GM21737 (cell line): ENCODE data around the gene NCKIPSD.

Experiments
- ATAC-seq: cut with Tn5 transposase; IDR thresholded peaks from one replicate; pipeline ENCODE4 v1.9.1; 2021; ENCODE audit warnings: mild to moderate bottlenecking, moderate library complexity; ENCODE audit not compliant: unreplicated experiment

The NCKIPSD gene

DNA sequence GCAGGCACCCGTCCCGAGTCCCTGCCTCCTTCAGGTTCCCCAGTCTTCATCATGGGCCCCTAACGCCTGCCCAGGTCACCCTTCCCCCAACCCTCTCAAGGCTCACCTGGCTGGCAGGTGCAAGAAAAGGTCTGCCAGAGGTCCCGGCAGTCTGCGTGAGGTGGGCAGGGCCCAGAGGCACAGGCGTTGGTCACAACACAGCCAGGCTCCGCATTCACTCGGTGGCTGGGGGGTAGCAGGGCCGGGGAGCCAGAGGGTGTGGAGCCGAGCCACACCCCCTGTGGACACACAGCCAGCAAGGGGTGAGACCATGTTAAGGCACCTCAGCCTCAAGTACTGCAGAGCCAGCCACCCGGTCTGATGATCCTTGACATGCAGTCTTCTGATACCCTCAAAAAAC lies 33.9 kb downstream of the NCKIPSD start:
- ATAC-seq, result no peak

DNA sequence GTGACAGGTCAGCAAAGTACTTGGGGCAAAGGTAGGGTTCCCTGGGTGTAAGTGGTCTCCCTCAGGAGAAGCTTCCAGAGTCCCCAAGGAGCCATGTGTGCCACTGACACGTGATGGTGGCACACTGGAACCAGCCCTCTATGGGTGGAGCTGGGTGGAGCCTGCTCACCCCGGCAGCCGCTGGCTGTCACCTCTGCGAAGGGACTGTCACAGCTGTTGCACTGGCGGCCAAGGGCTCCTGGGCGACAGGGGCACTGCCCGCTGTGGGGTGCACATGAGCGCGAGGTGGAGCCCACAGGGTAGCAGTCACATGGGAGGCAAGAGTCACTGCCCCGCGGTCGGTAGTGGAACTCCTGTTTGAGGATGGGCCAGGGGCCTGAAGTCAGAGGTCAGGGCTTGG lies 35.0 kb downstream of the NCKIPSD start:
- ATAC-seq, result no peak

DNA sequence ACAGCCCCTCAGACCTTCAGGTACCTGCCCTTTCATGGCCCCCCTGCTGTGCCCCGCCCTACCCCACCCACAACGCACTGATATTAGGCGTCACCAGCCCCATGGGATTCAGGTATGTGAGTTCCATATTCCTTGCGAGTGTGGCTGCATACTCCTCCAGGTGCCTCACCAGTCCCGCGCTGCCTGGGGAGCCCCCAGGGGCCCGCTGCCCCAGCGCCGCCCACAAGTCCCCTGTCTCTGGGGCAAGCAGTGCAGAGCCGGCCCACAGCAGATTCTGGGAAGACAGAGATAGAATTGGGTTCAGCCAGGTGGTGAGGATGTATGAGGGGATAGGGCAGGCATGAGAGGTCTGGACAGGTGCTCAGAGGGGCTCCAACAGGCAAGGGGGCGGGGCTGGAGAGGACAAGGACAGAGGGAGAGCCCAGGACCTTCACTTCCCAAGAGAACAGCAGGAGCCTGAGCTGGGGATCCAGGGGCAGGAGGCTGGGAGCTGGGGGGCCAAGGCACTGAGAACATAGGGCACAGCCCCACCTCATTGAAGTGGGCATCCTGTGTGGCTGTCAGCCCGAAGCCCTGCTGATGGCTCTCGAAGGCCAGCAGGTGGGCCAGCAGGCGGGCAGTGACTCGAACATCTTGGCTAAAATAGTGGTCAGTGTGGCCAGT lies 37.4 kb downstream of the NCKIPSD start:
- no peak for ATAC-seq

DNA sequence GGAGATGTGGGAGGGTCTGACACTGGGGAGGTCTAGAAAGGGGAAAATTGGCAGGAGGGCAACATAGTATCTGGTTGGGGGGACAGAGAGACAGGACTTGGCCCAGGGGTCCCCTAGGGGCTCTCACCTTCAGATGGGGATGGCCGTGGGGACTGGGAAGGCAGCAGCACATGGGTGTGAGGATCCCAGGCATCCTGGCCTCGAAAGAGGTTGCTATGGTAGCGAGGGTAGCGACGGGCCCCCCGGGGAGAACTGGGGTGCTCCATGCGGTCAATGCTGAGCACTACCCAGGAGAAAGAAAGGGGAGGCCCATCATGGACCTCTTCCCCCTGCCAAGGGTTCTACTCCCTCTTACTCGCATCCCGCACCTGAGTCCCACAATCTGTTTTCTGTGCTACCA lies 38.0 kb downstream of the NCKIPSD start:
- ATAC-seq, result no peak

DNA sequence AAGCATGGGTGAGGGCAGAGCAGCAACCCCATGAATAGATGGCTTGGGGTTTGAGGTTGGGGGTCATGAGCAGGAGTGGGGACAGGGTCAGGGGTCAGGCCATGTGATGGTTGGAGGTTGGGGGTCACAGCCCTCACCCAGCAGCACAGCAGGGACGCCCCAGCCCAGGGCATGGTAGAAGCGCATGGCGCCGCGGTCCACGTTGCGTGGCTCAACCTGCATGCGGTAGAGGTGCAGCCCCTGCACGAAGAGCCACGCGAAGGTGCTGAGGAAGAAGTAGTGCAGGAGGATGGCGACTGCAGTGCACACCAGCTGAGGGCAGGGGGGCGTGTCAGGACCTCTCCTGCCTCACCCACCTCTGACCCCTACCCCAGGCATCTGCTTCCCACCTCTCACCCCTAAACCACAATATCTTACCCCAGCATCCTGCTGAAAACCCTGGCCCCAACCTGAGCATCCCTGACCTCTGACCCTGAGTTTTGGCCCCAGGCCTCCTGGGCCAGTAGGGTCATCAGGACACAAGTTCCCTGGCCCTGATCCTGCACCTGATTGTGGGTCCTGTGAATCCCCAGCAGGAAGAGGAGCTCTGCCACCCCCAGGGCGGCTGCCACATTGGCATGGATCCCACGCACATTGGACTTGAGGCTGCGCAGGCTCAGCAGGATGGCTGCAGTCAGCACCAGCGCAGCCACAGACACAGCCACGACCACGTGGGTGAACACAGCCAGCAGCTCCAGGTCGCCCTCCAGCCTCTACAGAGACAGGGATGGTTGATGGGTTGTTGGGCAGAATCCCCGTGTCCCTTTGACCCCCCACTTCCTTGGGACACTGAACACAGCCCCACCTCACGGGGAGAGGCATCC lies 40.6 kb downstream of the NCKIPSD start:
- no peak for ATAC-seq

DNA sequence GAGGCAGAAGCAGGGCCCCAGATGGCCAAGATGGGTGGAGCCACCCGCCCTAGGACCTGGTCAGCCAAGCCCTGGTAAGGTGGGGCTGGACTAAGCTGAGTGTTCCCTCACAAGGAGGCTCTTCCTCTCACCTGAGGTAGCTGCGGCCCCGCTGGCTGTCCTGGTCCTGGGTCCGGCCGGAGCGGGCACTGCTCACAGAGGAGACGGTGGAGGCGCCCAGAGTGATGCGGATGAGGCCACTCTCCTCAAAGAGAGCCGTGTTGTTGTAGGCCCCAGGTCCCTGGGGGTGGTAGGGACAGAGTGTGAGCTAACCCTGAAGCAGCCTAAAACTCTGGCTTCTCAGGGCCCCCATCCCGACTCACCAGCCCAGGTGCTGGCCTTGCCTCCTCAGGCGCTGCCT lies 43.1 kb downstream of the NCKIPSD start:
- no peak for ATAC-seq

DNA sequence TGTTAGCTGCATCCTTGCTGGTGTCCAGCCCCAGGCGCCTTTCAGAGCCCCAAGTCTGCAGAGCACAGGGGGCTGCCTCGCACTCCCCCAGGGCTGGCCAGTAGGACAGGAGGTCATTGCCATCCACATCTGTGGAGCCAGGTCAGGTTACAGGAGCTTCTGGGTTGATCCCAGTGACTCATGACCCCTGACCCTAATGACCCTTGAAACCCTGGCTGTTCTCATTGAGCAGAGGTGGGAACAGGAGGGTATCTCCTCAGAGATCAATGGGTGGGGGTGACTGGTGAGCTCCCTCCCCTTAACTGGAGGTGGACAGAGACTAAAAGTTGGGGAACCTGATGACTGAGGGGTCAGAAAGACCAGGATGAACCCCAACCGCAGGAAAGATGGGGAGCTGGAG lies 44.3 kb downstream of the NCKIPSD start:
- ATAC-seq, result no peak

DNA sequence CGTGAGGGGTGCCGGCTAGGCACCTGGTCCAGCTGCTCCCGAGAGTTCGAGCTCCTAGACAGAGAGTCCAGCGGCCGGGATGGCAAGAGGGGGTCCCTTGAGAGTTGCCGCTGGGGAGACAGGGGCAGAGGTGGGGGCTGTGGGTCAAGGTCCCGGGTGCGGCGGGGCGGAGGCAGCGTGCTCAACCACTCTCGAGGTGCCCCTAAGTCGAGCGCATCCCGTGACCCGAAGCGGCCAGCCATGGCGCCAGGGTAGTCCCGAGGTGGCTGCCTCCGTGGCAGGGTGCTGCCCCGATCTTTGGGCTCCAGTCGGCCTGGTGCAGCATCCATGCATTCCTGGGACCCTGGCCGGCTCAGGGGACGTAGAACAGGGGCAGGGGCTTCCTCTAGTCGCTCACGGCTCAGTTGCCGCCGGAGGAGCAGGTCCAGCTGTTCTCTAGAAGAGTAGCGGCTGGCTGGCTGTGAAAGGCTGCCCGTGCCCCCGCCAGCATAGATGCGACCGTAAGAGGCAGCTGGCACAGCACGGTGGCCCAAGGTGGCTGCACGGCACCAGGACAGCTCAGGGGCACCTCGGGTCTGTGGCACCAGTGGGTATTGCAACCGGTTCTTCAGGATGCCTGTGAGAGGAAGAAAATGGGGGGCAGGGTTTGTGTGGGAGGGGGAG lies 45.6 kb downstream of the NCKIPSD start:
- no peak for ATAC-seq

DNA sequence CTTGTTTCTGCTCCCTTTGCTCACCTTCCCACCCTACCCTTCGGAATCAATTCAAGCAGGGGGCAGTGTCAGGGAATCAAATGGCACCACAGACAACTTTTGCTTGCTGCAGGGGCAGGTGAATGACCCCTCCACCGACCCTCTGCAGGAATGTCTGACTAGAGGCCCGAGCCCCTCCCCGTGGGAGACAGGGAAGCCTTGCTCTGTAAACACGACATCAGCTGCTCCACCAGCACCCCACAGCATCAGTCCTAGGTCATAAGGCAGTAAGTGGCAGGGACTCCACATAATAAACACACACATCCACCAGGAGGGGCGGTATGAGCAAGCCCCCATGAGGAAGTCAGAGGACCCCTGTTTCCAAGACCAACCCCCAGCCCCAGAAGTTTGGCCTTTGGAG lies 48.4 kb downstream of the NCKIPSD start:
- no peak for ATAC-seq

DNA sequence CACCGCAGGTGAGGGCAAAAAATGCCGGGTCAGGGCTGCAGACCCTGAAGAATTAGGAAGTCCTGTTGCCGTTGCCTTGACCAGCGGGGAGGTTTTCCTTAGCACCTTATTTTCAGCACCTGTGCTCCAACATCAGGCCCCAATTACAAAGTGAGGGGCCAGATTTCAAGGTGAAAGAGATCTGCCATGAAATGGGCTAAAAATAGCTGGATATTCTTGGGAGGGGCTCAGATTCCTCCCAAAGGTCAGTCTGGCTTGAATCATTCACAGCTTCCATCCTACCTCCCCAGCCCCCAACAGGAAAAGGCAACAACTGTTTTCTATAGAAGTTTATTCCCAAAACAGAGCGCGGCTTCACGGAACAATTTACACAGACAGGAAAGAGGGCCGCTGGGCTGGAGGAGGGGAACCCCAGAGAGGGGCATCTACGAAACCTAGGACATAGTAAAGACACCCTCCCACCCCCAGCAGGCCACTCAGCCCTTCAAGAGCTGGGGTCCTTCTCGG lies 49.5 kb downstream of the NCKIPSD start:
- no peak for ATAC-seq

DNA sequence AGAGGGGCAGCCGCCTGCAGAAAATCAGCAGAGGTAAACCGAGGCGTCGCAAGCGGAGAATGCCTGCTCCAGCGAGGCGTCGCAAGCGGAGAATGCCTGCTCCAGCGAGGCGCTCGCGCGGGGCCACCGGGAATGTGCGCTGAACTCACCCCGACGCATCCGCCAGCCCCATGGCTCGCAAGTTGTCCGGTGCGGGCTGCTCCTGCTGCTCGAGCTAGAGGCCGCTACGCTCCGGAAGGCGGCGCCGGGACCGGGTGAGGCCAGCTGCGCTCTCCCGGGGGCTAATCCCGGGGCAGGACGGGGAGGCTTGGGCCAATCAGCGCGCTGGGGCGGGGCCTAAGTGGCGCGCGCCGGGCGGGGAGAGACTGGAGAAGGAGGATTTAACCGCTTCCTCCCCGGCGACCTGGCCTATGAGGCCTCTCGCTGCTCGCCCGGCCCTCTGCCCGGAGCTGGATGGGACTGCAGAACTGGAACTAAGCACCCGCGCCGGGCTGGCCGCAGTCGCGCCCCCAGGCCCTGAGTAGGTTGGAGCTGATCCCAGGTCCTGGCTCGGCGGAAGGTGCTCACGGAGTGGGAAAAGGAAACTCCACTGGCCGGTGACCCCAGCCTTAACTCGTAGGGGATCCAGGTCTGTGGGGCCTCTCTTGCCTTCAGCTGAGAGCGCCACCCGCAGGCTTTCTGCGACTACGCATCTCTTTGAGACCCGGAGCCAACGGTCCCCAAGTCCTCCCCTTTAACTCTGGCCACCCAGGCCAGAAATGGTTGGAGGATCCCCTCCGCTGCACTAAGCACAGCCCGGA lies 50.3 kb downstream of the NCKIPSD start, which contains the start of gene SLC26A6:
Gene SLC26A6, minus strand, starts transcription at position 240 of the 800 bp plus-strand sequence. Its CDS starts 68 bp downstream, at position 172.
- peak; percentile 87 for ATAC-seq

DNA sequence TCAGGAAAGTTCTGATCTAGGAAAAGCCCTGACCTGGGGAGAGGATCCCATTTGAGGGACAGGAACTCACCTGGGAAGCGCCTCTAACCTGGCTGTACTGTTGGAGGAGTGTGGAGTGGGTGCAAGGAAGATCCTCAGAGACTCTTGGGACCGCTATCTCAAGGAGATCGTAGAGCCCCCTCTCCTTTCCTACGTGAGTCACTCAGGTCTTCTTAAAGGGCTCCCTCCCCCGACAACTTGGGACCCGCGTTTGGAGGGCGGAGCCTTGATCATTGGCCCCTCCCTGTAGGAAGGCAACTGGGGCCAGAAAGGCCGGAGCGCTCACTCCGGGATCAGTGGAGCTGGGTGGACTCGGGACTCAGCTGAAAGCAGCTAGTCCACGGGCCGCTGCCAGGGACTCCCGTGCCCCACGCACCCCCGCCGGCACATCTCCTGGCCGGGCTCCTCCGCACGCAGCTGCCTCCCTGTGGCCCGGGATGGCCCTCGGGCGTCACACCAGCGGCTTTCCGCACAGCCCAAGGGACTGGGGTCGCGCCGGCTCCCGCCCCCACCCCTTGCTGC lies 51.0 kb downstream of the NCKIPSD start:
- ATAC-seq, result peak; percentile 9

DNA sequence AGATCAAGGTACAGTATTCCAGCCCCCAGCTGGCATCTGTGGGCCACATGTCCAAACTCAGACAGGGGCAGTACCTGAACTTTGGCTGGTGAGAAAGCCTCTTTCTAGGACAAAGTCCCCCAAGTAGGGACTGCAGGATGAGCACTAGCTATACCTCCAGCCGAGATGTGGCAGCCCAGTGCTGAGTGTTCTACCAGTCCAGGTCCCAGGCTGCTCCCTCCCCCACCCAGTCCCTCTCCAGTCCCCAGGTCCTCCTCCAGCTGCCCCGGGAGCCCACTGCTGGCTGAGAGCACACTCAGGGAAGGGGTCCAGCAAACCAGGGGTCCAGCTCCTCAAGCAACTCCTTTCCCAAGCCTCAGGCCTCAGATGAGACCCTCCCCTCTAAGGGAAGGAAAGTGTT lies 52.0 kb downstream of the NCKIPSD start:
- ATAC-seq, result no peak

DNA sequence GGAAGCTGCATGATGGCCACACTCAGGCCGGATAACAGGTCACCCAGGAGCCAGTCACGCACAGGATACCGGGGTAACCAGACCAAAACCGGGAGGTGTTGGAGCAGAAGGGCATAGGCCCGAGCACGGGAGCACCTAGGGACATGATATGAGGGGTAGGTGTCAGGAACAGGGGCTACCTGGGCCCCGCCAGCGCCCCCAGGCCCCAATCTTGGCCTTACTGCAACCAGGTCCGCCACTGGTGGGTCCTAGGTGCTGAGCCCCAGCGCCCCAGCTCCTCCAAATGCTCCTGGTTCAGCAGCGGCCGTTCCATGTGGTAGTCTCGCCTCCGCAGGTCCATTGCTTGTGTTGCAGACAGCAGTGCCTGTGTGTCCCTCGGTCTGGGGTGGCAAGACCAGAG lies 52.5 kb downstream of the NCKIPSD start:
- no peak for ATAC-seq

DNA sequence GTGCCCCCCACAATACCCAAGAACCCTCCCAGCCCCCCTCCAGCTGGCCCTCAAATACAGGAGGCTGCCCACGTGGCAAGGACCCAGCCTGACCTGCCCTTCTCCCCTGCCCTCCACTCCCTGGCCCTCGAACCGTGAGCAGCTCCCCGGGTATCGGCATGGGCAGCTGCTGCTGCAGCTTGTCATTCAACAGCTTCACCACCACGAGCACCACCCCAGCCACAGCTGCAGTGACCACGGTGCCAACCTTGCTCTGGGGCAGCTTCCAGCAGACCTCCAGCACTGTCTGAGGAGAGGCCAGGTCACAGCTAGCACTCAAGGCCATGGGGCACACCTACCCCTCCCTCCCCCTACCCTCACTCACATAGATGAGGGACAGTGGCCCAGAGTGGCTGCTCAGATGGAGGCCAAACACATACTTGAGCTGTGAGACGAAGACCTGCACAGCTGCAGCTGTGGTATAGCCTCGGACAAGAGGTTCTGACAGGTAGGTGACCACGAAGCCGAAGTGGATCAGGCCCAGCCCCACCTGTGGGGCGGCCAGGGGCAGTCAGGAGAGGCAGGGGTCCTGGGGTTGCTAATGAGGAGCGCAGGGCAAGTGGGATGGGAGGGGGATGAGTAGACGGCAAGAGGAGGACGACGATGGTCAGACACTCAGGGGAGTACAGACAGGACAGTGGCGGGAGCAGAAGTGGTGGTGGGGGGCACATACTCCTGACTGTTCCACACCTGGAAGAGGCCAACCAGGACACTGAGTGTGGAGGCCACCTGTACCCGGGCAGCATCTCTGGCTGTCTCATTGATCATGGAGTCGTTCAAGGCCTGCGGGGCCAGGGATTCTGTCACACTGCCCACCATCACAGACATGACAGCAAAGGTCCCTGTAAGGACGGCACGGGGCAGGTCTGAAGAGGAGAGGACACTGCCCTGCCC lies 53.9 kb downstream of the NCKIPSD start:
- ATAC-seq, result no peak

DNA sequence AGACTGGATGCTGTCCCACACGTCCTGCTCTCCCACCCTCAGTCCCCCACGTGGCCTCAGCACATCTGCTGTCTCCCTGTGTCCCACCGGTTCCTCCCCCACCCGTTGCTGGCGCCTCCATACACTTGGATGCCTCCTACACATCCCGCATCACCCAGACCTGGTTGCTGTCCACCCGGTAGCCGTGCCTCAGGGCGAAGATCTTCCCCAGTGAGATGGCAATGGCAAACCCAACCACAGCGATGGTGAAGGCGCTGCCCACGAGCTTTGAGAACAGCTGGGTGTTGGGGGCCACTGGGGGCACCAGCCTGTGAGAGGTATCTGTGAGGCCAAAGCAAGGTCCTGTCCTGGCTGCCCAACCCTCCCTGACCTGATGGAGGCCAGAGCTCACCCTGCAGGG lies 54.9 kb downstream of the NCKIPSD start:
- ATAC-seq, result no peak

DNA sequence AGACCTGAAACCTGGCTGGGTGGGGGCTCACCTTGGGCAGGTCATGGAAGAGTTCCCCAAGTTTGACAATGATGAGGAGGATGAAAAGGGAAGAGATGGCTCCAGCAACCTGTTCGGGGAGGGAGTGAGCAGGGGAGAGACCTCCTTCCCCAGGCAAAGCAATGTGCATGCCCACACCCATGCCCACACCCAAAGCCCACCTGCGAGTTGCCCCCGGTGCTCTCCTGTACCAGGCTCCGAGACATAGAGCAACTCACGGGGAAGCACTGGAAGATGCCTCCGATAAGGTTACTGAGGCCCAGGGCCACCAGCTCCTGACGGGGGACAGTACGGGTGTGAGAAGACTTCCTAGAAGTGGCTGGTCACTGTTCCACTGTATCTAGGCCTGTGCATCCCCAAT lies 55.3 kb downstream of the NCKIPSD start:
- ATAC-seq, result no peak

DNA sequence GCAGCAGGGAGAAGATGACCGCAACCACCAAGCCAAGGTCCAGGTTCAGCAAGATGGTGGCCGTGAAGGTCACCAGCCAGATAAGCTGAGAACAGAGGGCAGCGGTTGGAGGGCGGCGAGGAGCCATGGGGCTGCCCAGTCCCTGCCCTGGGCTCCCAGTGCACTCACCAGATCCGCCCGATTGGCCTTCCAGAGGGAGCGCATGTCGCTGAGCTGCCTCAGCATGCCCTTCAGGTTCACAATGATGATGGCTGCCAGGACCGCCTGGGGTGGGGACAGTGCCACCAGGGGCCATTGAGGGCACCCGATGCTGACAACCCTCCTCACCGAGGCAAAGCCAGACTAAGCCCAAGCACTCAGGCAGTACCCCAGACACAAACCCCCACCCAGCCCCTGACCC lies 55.8 kb downstream of the NCKIPSD start:
- ATAC-seq, result no peak

DNA sequence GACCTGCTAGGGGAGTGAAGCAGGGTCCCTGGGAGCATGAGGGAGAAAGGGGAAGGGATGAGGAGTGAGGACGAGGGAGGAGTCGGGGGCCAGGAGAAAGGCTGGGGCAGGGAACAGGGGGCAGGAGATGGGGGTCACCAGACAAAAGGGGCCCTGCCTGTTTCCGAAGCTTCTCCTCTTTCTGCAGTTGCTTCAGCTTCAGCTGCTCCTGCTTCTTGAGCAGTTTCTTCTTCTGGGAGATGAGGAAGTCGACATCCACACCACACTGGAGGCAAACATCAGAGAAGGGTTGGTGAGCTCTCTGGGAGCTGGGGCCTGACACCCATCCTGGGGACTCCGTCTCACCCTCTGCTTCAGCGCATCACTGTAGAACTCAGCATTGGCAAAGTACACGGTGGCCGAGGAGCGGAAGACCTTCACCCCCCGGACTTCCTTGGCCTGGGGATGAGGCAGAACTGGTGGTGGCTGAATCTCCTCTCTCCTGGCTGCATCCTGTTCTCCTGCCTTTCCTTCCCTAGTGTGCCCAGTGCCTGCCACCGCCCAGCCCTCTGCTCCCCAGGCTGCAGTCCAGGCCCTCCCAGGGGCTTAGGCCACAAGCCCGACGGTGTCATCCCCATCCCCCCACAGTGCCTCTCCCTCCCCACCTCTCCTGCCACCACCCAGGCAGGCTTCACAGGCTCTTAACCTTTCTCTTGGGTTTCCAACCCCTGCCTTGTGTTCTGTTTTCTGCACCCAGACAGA lies 57.3 kb downstream of the NCKIPSD start:
- no peak for ATAC-seq
